HG03175 (cell line): Measurements from ENCODE around the gene SV2C.
A peak's percentile ranks its signal among the peaks of the same experiment; 100 is the strongest.

Experiments used
- ATAC-seq: cut with Tn5 transposase; IDR thresholded peaks from one replicate; pipeline ENCODE4 v1.9.1; 2021; ENCODE audit warnings: mild to moderate bottlenecking, moderate library complexity; ENCODE audit not compliant: unreplicated experiment

Gene SV2C

GRCh38 chr5:76250463-76250862 lies 167.3 kb downstream of the SV2C start:
- no peak for ATAC-seq

- no peak for ATAC-seq
Observed at GRCh38 chr5:76251656-76252055, 168.5 kb downstream of the SV2C start.

GRCh38 chr5:76252437-76252836 lies 169.3 kb downstream of the SV2C start:
- ATAC-seq = no peak

- ATAC-seq = peak; percentile 70
Observed at GRCh38 chr5:76256116-76256889, 173.1 kb downstream of the SV2C start.

GRCh38 chr5:76257225-76257833 lies 174.1 kb downstream of the SV2C start:
- ATAC-seq = no peak

- ATAC-seq = no peak
Observed at GRCh38 chr5:76257897-76258296, 174.7 kb downstream of the SV2C start.

GRCh38 chr5:76264681-76265080 lies 181.5 kb downstream of the SV2C start:
- no peak for ATAC-seq

- no peak for ATAC-seq
Observed at GRCh38 chr5:76269259-76269931, 186.2 kb downstream of the SV2C start.

- no peak for ATAC-seq
Observed at GRCh38 chr5:76269932-76270610, 186.9 kb downstream of the SV2C start.

- ATAC-seq = no peak
Observed at GRCh38 chr5:76271836-76272235, 188.7 kb downstream of the SV2C start.

GRCh38 chr5:76273206-76273885 lies 190.2 kb downstream of the SV2C start:
- no peak for ATAC-seq

GRCh38 chr5:76274571-76274970 lies 191.4 kb downstream of the SV2C start:
- ATAC-seq = no peak

GRCh38 chr5:76277736-76278135 lies 194.6 kb downstream of the SV2C start:
- ATAC-seq = no peak

- no peak for ATAC-seq
Observed at GRCh38 chr5:76278261-76278789, 195.1 kb downstream of the SV2C start.

GRCh38 chr5:76280494-76280893 lies 197.3 kb downstream of the SV2C start:
- ATAC-seq = no peak

GRCh38 chr5:76283670-76284069 lies 200.5 kb downstream of the SV2C start:
- no peak for ATAC-seq

GRCh38 chr5:76289692-76290091 lies 206.5 kb downstream of the SV2C start:
- ATAC-seq = no peak

- ATAC-seq = no peak
Observed at GRCh38 chr5:76290321-76290757, 207.2 kb downstream of the SV2C start.

- no peak for ATAC-seq
Observed at GRCh38 chr5:76291305-76292077, 208.3 kb downstream of the SV2C start.
